ENCODE measurements around the gene SERPINB6. TPM values are rescaled to one million over a fixed set of nuclear protein-coding genes. Genes with fewer than 3 reads are reported as not detected.
"Not testable (repeated sequence)": the region's sequence is repeated elsewhere in the genome, so short reads cannot be mapped to it uniquely, and the experiment has no call there.

SERPINB6 gene
- total and polyA plus RNA-seq, 2 of the 4 experiments (the other 2 are of a cell fraction): 37.1 to 91.1 TPM

- Histone ChIP-seq H3K79me1 (ENCODE audit: low read depth in 1 of 2, low read length in 2 of 2) (peaks cover 6 to 47% of the 10 kb centered on the region in 2 experiments; a peak in 2 of 4 replicates), H4K20me1 (ENCODE audit: insufficient read depth, low read length) (peaks cover 12% of the 10 kb centered on the region; the same call in 1 of the 2 replicates), H2AK5ac (ENCODE audit: low read depth, low read length) (0 out of 2 replicates have a peak overlapping the region, but pooled peaks have one; percentile 24), H3K23ac (ENCODE audit: low read depth, low read length) (peak overlapping the region; percentile 43; the same call in 1 of the 2 replicates)
- H3K9ac ChIP-seq (ENCODE audit: low read depth, low read length); DNase-seq; H3K4me1 ChIP-seq (ENCODE audit: control insufficient read depth, insufficient read depth, low read length); H4K5ac ChIP-seq (ENCODE audit: low read depth, low read length); H3K4me2 ChIP-seq (ENCODE audit: low read depth, low read length); H3K36me3 ChIP-seq (ENCODE audit: control insufficient read depth, insufficient read depth, low read length); H3K56ac ChIP-seq (ENCODE audit: extremely low read depth, insufficient read depth, low read length); H3K18ac ChIP-seq (ENCODE audit: low read depth, low read length); H2BK5ac ChIP-seq (ENCODE audit: low read depth, low read length, poor library complexity, severe bottlenecking); H2BK120ac ChIP-seq (ENCODE audit: low read depth, low read length); ATAC-seq (ENCODE audit: low read depth); H3K4me3 ChIP-seq (ENCODE audit: insufficient read depth, low read depth, low read length); BruUV-seq (replicated peaks); H3K9me1 ChIP-seq (ENCODE audit: insufficient read depth, low read length); H4K8ac ChIP-seq (ENCODE audit: low read depth in 2 of 2, low read length in 2 of 2); in situ Hi-C loops (cut with MboI; ENCODE audit: low sequenced_read_pairs); H2BK20ac ChIP-seq (ENCODE audit: low read depth, low read length); H2BK15ac ChIP-seq (ENCODE audit: low read depth, low read length); H4K91ac ChIP-seq (ENCODE audit: insufficient read depth, low read depth, low read length); H3K27ac ChIP-seq (ENCODE audit: insufficient read depth, low read length); H2AK9ac ChIP-seq (replicated peaks; ENCODE audit: low read depth, low read length, poor library complexity); H3K14ac ChIP-seq (replicated peaks; ENCODE audit: low read depth, low read length); H2AFZ ChIP-seq (replicated peaks; ENCODE audit: low read length, poor library complexity); H3K9me3 ChIP-seq (ENCODE audit: control insufficient read depth, insufficient read depth, low read length); dilution Hi-C loops (cut with HindIII; ENCODE audit: low sequenced_read_pairs, unreplicated experiment); H3K27me3 ChIP-seq (ENCODE audit: control insufficient read depth, insufficient read depth, low read length); intact Hi-C loops (cut with micrococcal nuclease); H3K4ac ChIP-seq (ENCODE audit: low read depth, low read length): not testable (repeated sequence)
- no CpG with 5 or more reads among the region's 5 CpGs for WGBS, 2 experiments (ENCODE audit: extremely low coverage in 2 of 2, insufficient read length in 1 of 2)
- ChIA-PET CTCF (interaction anchor here (0.9 to 1.0 kb wide), 2 partner anchors 16 to 20 kb away, joined by 3 to 6 read pairs; no protein-coding TSS in a partner anchor), POLR2A (ENCODE audit: unreplicated experiment) (interaction anchor here (0.6 kb wide), 3 partner anchors 32 to 282 kb away, joined by 3 to 6 read pairs (median 3); no protein-coding TSS in a partner anchor)
Observed at GRCh38 chr6:2972685-2973084, 1.3 kb upstream of the SERPINB6 start.

DNA sequence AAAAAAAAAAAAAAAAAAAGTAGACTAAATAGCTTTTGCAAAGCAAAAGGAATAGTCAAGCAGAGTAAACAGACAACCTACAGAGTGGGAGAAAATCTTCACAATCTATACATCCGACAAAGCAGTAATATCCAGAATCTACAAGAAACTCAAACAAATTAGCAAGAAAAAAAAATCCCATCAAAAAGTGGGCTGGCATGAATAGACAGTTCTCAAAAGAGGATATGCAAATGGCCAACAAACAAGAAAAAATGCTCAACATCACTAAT is 786 bp upstream of the SERPINB6 start:
- ATAC-seq (ENCODE audit: low read depth); H3K27me3 ChIP-seq (ENCODE audit: control insufficient read depth, insufficient read depth, low read length); BruUV-seq (replicated peaks); H3K36me3 ChIP-seq (ENCODE audit: control insufficient read depth, insufficient read depth, low read length); H3K18ac ChIP-seq (ENCODE audit: low read depth, low read length); intact Hi-C loops (cut with micrococcal nuclease); H3K9me1 ChIP-seq (ENCODE audit: insufficient read depth, low read length); H3K4me1 ChIP-seq (ENCODE audit: control insufficient read depth, insufficient read depth, low read length); in situ Hi-C loops (cut with MboI; ENCODE audit: low sequenced_read_pairs); H3K9me3 ChIP-seq (ENCODE audit: control insufficient read depth, insufficient read depth, low read length); H4K5ac ChIP-seq (ENCODE audit: low read depth, low read length); H2BK15ac ChIP-seq (ENCODE audit: low read depth, low read length); H2BK20ac ChIP-seq (ENCODE audit: low read depth, low read length); H2AK5ac ChIP-seq (ENCODE audit: low read depth, low read length); H3K4me3 ChIP-seq (ENCODE audit: insufficient read depth, low read depth, low read length); H2AK9ac ChIP-seq (replicated peaks; ENCODE audit: low read depth, low read length, poor library complexity); dilution Hi-C loops (cut with HindIII; ENCODE audit: low sequenced_read_pairs, unreplicated experiment); DNase-seq: not testable (repeated sequence)
- no CpG with 5 or more reads among the region's 1 CpG for WGBS, 2 experiments (ENCODE audit: extremely low coverage in 2 of 2, insufficient read length in 1 of 2)
- Histone ChIP-seq H3K23ac (ENCODE audit: low read depth, low read length) (peak overlapping the region; percentile 43; the same call in 1 of the 2 replicates), H3K4ac (ENCODE audit: low read depth, low read length) (peak overlapping the region; percentile 83; the same call in 1 of the 2 replicates), H3K9ac (ENCODE audit: low read depth, low read length) (peak overlapping the region; percentile 64), H4K20me1 (ENCODE audit: insufficient read depth, low read length) (peaks cover 13% of the 10 kb centered on the region; the same call in 1 of the 2 replicates), H4K91ac (ENCODE audit: insufficient read depth, low read depth, low read length) (0 out of 2 replicates have a peak overlapping the region, but pooled peaks have one; percentile 79), H2AFZ (replicated peaks; ENCODE audit: low read length, poor library complexity) (peak overlapping the region; percentile 86), H3K14ac (replicated peaks; ENCODE audit: low read depth, low read length) (peak overlapping the region; percentile 89; the same call in 1 of the 2 replicates), H2BK120ac (ENCODE audit: low read depth, low read length) (peak overlapping the region; percentile 86; the same call in 1 of the 2 replicates), H4K8ac (ENCODE audit: low read depth in 2 of 2, low read length in 2 of 2) (peak overlapping the region; percentile 72 to 86; a peak in 3 of 4 replicates), H3K79me1 (ENCODE audit: low read depth in 1 of 2, low read length in 2 of 2) (peaks cover 8 to 50% of the 10 kb centered on the region in 2 experiments; a peak in 2 of 4 replicates), H3K27ac (ENCODE audit: insufficient read depth, low read length) (peak overlapping the region; percentile 78; the same call in 1 of the 2 replicates), H3K4me2 (ENCODE audit: low read depth, low read length) (peak overlapping the region; percentile 41; the same call in 1 of the 2 replicates), H2BK5ac (ENCODE audit: low read depth, low read length, poor library complexity, severe bottlenecking) (peak overlapping the region; percentile 51), H3K56ac (ENCODE audit: extremely low read depth, insufficient read depth, low read length) (peak overlapping the region; percentile 90; the same call in 1 of the 2 replicates)
- ChIA-PET CTCF (interaction anchor here (0.7 to 1.0 kb wide), 3 partner anchors 16 to 202 kb away, joined by 3 to 6 read pairs (median 3); no protein-coding TSS in a partner anchor), POLR2A (ENCODE audit: unreplicated experiment) (interaction anchor here (0.6 to 1.2 kb wide), 4 partner anchors 15 to 282 kb away, joined by 3 to 6 read pairs (median 4); no protein-coding TSS in a partner anchor)
